Loucy (cell line): ENCODE data around the gene DHRS11.
"Not testable (repeated sequence)": the region's sequence is repeated elsewhere in the genome, so short reads cannot be mapped to it uniquely, and the experiment has no call there.

Source experiments
- EZH2phosphoT487 ChIP-seq: fragments of 200-600 bp; IDR thresholded peaks from 2 replicates; pipeline ENCODE4 v1.6.1; 2018; ENCODE audit warnings: antibody characterized with exemption, mild to moderate bottlenecking, moderate library complexity, borderline replicate concordance
- TF ChIP-seq, protein P1 (sequence below): fragments of 200-600 bp; sonication (generic); conservative IDR thresholded peaks from 2 replicates; pipeline ENCODE4 v1.5.1; 2014; ENCODE audit warnings: mild to moderate bottlenecking, antibody characterized with exemption, low read length

DNA sequence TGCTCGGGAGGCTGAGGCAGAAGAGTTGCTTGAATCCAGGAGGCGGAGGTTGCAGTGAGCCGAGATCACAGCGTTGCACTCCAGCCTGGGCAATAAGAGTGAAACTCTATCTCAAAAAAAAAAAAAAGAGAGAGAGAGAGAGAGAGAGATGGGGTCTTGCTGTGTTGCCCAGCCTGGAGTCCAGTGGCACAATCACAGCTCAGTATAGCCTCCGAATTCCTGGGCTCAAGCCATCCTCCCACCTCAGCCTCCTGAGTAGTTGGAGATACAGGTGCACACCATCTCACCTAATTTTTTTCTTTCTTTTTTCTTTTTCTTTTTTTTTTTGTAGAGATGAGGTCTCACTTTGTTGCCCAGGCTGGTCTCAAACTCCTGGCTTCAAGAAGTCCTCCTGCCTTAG is 13.3 kb downstream of the DHRS11 start:
- TF ChIP-seq, protein P1, sequence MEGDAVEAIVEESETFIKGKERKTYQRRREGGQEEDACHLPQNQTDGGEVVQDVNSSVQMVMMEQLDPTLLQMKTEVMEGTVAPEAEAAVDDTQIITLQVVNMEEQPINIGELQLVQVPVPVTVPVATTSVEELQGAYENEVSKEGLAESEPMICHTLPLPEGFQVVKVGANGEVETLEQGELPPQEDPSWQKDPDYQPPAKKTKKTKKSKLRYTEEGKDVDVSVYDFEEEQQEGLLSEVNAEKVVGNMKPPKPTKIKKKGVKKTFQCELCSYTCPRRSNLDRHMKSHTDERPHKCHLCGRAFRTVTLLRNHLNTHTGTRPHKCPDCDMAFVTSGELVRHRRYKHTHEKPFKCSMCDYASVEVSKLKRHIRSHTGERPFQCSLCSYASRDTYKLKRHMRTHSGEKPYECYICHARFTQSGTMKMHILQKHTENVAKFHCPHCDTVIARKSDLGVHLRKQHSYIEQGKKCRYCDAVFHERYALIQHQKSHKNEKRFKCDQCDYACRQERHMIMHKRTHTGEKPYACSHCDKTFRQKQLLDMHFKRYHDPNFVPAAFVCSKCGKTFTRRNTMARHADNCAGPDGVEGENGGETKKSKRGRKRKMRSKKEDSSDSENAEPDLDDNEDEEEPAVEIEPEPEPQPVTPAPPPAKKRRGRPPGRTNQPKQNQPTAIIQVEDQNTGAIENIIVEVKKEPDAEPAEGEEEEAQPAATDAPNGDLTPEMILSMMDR, result not testable (repeated sequence)
- TF ChIP-seq EZH2phosphoT487, result not testable (repeated sequence)
